ENCODE data around the gene APLP2. TPM values are rescaled to one million over a fixed set of nuclear protein-coding genes. Genes with fewer than 3 reads are reported as not detected.

Gene APLP2
- total and polyA plus RNA-seq, 2 of the 13 experiments (the other 11 are each of a cell fraction or from before 2014, with no cell fraction given), result 315 to 594 TPM

DNA sequence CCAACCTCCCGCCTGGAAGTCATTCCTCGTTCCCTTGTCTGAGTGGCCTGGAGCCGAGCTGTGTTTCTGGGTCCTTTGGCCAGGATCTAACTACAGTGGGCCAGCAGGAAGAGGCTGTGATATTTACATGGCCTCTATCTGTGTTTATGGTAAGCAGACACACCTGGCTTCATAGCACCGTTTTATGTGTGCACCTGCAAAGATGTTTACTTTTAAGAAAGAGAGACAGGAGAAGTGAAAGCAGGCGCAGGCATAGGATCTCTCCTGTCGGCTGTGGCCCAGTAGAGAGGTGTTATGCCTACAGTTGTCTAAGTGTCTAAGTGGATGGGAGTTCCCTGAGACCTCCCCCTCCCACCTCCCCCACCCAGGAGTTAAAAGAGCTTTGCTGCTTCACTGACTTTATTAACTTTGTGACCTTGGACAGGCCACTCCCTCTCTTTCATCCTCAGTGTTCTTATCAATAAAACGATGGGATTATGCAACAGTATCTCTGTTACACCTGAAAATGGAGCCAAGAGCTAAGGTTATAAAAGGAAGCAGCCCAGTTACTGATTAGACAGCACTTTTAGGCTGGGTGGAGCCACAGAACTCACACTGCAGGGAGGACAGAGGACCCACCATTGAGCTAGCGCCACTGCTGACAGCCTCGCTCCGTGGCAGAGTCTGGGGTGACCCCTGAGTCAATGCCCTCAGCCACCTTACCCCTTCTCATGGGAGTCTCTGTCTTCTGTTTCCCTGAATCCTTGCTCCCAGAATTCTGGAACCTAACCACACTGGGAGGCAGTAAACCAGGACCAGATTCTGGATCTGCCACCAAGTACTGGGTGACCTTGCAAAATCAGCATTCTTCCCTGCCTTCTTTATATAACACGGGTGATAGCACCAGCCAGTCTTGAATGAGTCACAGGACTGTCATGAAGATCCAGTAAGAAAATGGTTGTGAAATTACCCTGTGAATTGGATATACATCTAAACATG lies 111.9 kb downstream of the APLP2 start (continued):
- TF ChIP-seq TAF1 (CRISPR knock-in tag; IDR thresholded peaks at IDR 0.05) (peak; percentile 74), YY1 (IDR thresholded peaks at IDR 0.05; ENCODE audit: insufficient read depth, insufficient replicate concordance, low read depth, low read length) (peak; percentile 21), ZBTB20 (CRISPR knock-in tag; IDR thresholded peaks at IDR 0.05; ENCODE audit: borderline replicate concordance, low read depth) (no peak), ETV5 (CRISPR knock-in tag; IDR thresholded peaks at IDR 0.05; ENCODE audit: borderline replicate concordance) (peak; percentile 16; the same call in 1 of the 2 replicates), ZFX (CRISPR knock-in tag; IDR thresholded peaks at IDR 0.05; ENCODE audit: low read depth) (peak; percentile 76), RFXAP (CRISPR knock-in tag; IDR thresholded peaks at IDR 0.05; ENCODE audit: borderline replicate concordance) (peak; percentile 66; the same call in 1 of the 2 replicates), POLR2G (IDR thresholded peaks at IDR 0.05; ENCODE audit: low read depth, low read length) (peak; percentile 96), HES4 (CRISPR knock-in tag; IDR thresholded peaks at IDR 0.05; ENCODE audit: borderline replicate concordance) (no peak), JUN (CRISPR knock-in tag; IDR thresholded peaks at IDR 0.05) (peak; percentile 61)
- TF ChIP-seq, protein P1, sequence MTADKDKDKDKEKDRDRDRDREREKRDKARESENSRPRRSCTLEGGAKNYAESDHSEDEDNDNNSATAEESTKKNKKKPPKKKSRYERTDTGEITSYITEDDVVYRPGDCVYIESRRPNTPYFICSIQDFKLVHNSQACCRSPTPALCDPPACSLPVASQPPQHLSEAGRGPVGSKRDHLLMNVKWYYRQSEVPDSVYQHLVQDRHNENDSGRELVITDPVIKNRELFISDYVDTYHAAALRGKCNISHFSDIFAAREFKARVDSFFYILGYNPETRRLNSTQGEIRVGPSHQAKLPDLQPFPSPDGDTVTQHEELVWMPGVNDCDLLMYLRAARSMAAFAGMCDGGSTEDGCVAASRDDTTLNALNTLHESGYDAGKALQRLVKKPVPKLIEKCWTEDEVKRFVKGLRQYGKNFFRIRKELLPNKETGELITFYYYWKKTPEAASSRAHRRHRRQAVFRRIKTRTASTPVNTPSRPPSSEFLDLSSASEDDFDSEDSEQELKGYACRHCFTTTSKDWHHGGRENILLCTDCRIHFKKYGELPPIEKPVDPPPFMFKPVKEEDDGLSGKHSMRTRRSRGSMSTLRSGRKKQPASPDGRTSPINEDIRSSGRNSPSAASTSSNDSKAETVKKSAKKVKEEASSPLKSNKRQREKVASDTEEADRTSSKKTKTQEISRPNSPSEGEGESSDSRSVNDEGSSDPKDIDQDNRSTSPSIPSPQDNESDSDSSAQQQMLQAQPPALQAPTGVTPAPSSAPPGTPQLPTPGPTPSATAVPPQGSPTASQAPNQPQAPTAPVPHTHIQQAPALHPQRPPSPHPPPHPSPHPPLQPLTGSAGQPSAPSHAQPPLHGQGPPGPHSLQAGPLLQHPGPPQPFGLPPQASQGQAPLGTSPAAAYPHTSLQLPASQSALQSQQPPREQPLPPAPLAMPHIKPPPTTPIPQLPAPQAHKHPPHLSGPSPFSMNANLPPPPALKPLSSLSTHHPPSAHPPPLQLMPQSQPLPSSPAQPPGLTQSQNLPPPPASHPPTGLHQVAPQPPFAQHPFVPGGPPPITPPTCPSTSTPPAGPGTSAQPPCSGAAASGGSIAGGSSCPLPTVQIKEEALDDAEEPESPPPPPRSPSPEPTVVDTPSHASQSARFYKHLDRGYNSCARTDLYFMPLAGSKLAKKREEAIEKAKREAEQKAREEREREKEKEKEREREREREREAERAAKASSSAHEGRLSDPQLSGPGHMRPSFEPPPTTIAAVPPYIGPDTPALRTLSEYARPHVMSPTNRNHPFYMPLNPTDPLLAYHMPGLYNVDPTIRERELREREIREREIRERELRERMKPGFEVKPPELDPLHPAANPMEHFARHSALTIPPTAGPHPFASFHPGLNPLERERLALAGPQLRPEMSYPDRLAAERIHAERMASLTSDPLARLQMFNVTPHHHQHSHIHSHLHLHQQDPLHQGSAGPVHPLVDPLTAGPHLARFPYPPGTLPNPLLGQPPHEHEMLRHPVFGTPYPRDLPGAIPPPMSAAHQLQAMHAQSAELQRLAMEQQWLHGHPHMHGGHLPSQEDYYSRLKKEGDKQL (CRISPR knock-in tag; IDR thresholded peaks at IDR 0.05; ENCODE audit: low read depth), result peak; percentile 67
- TF ChIP-seq, protein P2, sequence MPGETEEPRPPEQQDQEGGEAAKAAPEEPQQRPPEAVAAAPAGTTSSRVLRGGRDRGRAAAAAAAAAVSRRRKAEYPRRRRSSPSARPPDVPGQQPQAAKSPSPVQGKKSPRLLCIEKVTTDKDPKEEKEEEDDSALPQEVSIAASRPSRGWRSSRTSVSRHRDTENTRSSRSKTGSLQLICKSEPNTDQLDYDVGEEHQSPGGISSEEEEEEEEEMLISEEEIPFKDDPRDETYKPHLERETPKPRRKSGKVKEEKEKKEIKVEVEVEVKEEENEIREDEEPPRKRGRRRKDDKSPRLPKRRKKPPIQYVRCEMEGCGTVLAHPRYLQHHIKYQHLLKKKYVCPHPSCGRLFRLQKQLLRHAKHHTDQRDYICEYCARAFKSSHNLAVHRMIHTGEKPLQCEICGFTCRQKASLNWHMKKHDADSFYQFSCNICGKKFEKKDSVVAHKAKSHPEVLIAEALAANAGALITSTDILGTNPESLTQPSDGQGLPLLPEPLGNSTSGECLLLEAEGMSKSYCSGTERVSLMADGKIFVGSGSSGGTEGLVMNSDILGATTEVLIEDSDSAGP (CRISPR knock-in tag; IDR thresholded peaks at IDR 0.05; ENCODE audit: borderline replicate concordance), result peak; percentile 58; the same call in 1 of the 2 replicates
- TF ChIP-seq, protein P3, sequence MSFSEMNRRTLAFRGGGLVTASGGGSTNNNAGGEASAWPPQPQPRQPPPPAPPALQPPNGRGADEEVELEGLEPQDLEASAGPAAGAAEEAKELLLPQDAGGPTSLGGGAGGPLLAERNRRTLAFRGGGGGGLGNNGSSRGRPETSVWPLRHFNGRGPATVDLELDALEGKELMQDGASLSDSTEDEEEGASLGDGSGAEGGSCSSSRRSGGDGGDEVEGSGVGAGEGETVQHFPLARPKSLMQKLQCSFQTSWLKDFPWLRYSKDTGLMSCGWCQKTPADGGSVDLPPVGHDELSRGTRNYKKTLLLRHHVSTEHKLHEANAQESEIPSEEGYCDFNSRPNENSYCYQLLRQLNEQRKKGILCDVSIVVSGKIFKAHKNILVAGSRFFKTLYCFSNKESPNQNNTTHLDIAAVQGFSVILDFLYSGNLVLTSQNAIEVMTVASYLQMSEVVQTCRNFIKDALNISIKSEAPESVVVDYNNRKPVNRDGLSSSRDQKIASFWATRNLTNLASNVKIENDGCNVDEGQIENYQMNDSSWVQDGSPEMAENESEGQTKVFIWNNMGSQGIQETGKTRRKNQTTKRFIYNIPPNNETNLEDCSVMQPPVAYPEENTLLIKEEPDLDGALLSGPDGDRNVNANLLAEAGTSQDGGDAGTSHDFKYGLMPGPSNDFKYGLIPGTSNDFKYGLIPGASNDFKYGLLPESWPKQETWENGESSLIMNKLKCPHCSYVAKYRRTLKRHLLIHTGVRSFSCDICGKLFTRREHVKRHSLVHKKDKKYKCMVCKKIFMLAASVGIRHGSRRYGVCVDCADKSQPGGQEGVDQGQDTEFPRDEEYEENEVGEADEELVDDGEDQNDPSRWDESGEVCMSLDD (CRISPR knock-in tag; IDR thresholded peaks at IDR 0.05; ENCODE audit: borderline replicate concordance), result peak; percentile 63; the same call in 1 of the 2 replicates
- TF ChIP-seq, protein P4, sequence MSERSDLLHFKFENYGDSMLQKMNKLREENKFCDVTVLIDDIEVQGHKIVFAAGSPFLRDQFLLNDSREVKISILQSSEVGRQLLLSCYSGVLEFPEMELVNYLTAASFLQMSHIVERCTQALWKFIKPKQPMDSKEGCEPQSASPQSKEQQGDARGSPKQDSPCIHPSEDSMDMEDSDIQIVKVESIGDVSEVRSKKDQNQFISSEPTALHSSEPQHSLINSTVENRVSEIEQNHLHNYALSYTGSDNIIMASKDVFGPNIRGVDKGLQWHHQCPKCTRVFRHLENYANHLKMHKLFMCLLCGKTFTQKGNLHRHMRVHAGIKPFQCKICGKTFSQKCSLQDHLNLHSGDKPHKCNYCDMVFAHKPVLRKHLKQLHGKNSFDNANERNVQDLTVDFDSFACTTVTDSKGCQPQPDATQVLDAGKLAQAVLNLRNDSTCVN (CRISPR knock-in tag; IDR thresholded peaks at IDR 0.05; ENCODE audit: borderline replicate concordance), result no peak; the same call in 1 of the 2 replicates
- TF ChIP-seq, protein P5, sequence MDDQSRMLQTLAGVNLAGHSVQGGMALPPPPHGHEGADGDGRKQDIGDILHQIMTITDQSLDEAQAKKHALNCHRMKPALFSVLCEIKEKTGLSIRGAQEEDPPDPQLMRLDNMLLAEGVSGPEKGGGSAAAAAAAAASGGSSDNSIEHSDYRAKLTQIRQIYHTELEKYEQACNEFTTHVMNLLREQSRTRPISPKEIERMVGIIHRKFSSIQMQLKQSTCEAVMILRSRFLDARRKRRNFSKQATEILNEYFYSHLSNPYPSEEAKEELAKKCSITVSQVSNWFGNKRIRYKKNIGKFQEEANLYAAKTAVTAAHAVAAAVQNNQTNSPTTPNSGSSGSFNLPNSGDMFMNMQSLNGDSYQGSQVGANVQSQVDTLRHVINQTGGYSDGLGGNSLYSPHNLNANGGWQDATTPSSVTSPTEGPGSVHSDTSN (CRISPR knock-in tag; IDR thresholded peaks at IDR 0.05; ENCODE audit: borderline replicate concordance), result no peak

Data from HepG2 (cell line).